Skin epidermis (tissue), 12 donors: ENCODE measurements around the gene TAGLN.
"Not testable (repeated sequence)": the region's sequence is repeated elsewhere in the genome, so short reads cannot be mapped to it uniquely, and the experiment has no call there.

Source experiments
- H3K27ac ChIP-seq, 21 experiments: fragments of 200-600 bp; sonication (generic) in 11 of 21; one replicate each; pipeline ENCODE4 v1.5.0; 2020; ENCODE audit warnings: mild to moderate bottlenecking in 3 of 21, inconsistent platforms in 2 of 21, moderate library complexity in 2 of 21
- H3K4me3 ChIP-seq, 7 experiments: fragments of 200-600 bp; sonication (generic) in 2 of 7; one replicate each; pipeline ENCODE4 v1.5.0; 2020; ENCODE audit warnings: inconsistent platforms in 2 of 7, mild to moderate bottlenecking in 2 of 7, moderate library complexity in 1 of 7

The TAGLN gene

GRCh38 chr11:117207481-117207880 is 8.3 kb downstream of the TAGLN start:
- not testable (repeated sequence) for H3K27ac ChIP-seq, H3K4me3 ChIP-seq

GRCh38 chr11:117208710-117209109 is 9.5 kb downstream of the TAGLN start:
- H3K4me3 ChIP-seq, H3K27ac ChIP-seq: not testable (repeated sequence)

GRCh38 chr11:117209351-117210125 is 10.4 kb downstream of the TAGLN start:
- not testable (repeated sequence) for H3K27ac ChIP-seq, H3K4me3 ChIP-seq

GRCh38 chr11:117210620-117211019 is 11.4 kb downstream of the TAGLN start:
- H3K4me3 ChIP-seq, result no peak overlapping the region
- H3K27ac ChIP-seq, result no peak overlapping the region

GRCh38 chr11:117212697-117213355 is 13.7 kb downstream of the TAGLN start:
- Histone ChIP-seq H3K4me3 (no peak overlapping the region), H3K27ac (no peak overlapping the region)

- no peak overlapping the region for H3K27ac ChIP-seq
- H3K4me3 ChIP-seq, result no peak overlapping the region
Measured at GRCh38 chr11:117214404-117215110, 15.4 kb downstream of the TAGLN start.

- no peak overlapping the region for H3K4me3 ChIP-seq
- peak overlapping the region in 11 of 21 experiments; percentile 8 to 81 (median 55) for H3K27ac ChIP-seq
Measured at GRCh38 chr11:117217141-117218084, 18.2 kb downstream of the TAGLN start.

- H3K27ac ChIP-seq, result peak overlapping the region in 11 of 21 experiments; percentile 8 to 81 (median 55)
- no peak overlapping the region for H3K4me3 ChIP-seq
Measured at GRCh38 chr11:117218133-117218915, 19.2 kb downstream of the TAGLN start.

- Histone ChIP-seq H3K4me3 (no peak overlapping the region), H3K27ac (peak overlapping the region in 7 of 21 experiments; percentile 3 to 81 (median 58))
Measured at GRCh38 chr11:117219001-117219400, 19.8 kb downstream of the TAGLN start.

GRCh38 chr11:117219455-117219854 is 20.3 kb downstream of the TAGLN start:
- H3K27ac ChIP-seq, result peak overlapping the region in 6 of 21 experiments; percentile 5 to 80 (median 60)
- no peak overlapping the region for H3K4me3 ChIP-seq

- peak overlapping the region in 11 of 21 experiments; percentile 1 to 80 (median 55) for H3K27ac ChIP-seq
- no peak overlapping the region for H3K4me3 ChIP-seq
Measured at GRCh38 chr11:117219995-117220394, 20.8 kb downstream of the TAGLN start.

- Histone ChIP-seq H3K27ac (peak overlapping the region in 14 of 21 experiments; percentile 4 to 80 (median 61)), H3K4me3 (no peak overlapping the region)
Measured at GRCh38 chr11:117220568-117220967, 21.4 kb downstream of the TAGLN start.

- no peak overlapping the region for H3K4me3 ChIP-seq
- peak overlapping the region in 17 of 21 experiments; percentile 4 to 80 (median 56) for H3K27ac ChIP-seq
Measured at GRCh38 chr11:117220999-117221774, 22.0 kb downstream of the TAGLN start.

GRCh38 chr11:117221775-117222517 is 22.8 kb downstream of the TAGLN start:
- no peak overlapping the region for H3K4me3 ChIP-seq
- peak overlapping the region in 10 of 21 experiments; percentile 4 to 80 (median 61) for H3K27ac ChIP-seq

GRCh38 chr11:117222991-117223740 is 24.0 kb downstream of the TAGLN start:
- peak overlapping the region in 5 of 21 experiments; percentile 8 to 80 (median 43) for H3K27ac ChIP-seq

More at GRCh38 chr11:117222991-117223740, 24.0 kb downstream of the TAGLN start:
- no peak overlapping the region for H3K4me3 ChIP-seq
